Measurements from ENCODE around the gene CEP152. TPM values are rescaled to one million over a fixed set of nuclear protein-coding genes. Genes with fewer than 3 reads are reported as not detected.

The CEP152 gene
- total and polyA plus RNA-seq, 4 donors, result 0.30 to 9.7 (median 3.5) TPM

DNA sequence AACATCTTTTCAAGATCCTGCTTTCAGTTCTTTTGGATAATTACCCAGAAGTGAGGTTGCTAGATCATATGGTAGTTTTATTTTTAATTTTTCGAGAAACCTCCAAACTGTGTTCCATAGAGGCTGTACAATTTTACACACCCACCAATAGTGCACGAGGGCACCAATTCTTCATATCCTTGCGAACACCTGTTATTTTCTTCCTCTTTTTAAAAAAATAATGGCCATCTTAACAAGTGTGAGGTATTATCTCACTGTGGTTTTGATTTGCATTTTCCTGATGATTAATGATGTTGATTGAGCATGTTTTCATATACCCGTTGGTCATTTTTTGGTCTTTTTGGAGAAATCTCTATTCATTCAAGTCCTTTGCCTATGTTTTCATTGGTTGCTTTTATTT lies 17.6 kb upstream of the CEP152 start:
- no peak for TF ChIP-seq TAF1 (conservative IDR thresholded peaks at IDR 0.05)
- TF ChIP-seq EGR1 (IDR thresholded peaks at IDR 0.05; ENCODE audit: low read depth in 2 of 2), result no peak
- TF ChIP-seq JUND (IDR thresholded peaks at IDR 0.05), result no peak
- TF ChIP-seq GABPA (IDR thresholded peaks at IDR 0.05 in 1 of 2, conservative IDR thresholded peaks at IDR 0.05 in 1 of 2), result no peak
- no peak for TF ChIP-seq FOXA2 (IDR thresholded peaks at IDR 0.05)
- no peak for TF ChIP-seq HNF4A (conservative IDR thresholded peaks at IDR 0.05)
- TF ChIP-seq, protein P1, sequence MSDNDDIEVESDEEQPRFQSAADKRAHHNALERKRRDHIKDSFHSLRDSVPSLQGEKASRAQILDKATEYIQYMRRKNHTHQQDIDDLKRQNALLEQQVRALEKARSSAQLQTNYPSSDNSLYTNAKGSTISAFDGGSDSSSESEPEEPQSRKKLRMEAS (IDR thresholded peaks at IDR 0.05), result no peak
- TF ChIP-seq FOXA1 (IDR thresholded peaks at IDR 0.05), result no peak
- TF ChIP-seq, protein P2, sequence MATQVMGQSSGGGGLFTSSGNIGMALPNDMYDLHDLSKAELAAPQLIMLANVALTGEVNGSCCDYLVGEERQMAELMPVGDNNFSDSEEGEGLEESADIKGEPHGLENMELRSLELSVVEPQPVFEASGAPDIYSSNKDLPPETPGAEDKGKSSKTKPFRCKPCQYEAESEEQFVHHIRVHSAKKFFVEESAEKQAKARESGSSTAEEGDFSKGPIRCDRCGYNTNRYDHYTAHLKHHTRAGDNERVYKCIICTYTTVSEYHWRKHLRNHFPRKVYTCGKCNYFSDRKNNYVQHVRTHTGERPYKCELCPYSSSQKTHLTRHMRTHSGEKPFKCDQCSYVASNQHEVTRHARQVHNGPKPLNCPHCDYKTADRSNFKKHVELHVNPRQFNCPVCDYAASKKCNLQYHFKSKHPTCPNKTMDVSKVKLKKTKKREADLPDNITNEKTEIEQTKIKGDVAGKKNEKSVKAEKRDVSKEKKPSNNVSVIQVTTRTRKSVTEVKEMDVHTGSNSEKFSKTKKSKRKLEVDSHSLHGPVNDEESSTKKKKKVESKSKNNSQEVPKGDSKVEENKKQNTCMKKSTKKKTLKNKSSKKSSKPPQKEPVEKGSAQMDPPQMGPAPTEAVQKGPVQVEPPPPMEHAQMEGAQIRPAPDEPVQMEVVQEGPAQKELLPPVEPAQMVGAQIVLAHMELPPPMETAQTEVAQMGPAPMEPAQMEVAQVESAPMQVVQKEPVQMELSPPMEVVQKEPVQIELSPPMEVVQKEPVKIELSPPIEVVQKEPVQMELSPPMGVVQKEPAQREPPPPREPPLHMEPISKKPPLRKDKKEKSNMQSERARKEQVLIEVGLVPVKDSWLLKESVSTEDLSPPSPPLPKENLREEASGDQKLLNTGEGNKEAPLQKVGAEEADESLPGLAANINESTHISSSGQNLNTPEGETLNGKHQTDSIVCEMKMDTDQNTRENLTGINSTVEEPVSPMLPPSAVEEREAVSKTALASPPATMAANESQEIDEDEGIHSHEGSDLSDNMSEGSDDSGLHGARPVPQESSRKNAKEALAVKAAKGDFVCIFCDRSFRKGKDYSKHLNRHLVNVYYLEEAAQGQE (IDR thresholded peaks at IDR 0.05), result no peak
- no peak for TF ChIP-seq CTCF (IDR thresholded peaks at IDR 0.05; ENCODE audit: low read depth, low read length, missing input control)
- no peak for TF ChIP-seq HNF4G (IDR thresholded peaks at IDR 0.05)
- no peak for TF ChIP-seq YY1 (IDR thresholded peaks at IDR 0.05)
- TF ChIP-seq ATF3 (IDR thresholded peaks at IDR 0.05), result no peak
- no peak for TF ChIP-seq SP1 (IDR thresholded peaks at IDR 0.05)
- no peak for TF ChIP-seq RXRA (IDR thresholded peaks at IDR 0.05)
- no peak for TF ChIP-seq ZBTB33 (IDR thresholded peaks at IDR 0.05)
- no peak for TF ChIP-seq NR2F2 (IDR thresholded peaks at IDR 0.05)
- TF ChIP-seq RAD21 (IDR thresholded peaks at IDR 0.05), result no peak
- Histone ChIP-seq H3K4me3 (ENCODE audit: low read depth in 1 of 3, low read length in 3 of 3) (no peak overlapping the region), H3K27me3 (ENCODE audit: control insufficient read depth in 4 of 4, insufficient read depth in 4 of 4, low read length in 3 of 4) (no peaks in the 10 kb centered on the region), H3K9me3 (ENCODE audit: control insufficient read depth in 4 of 4, low read length in 3 of 4) (peaks cover 0 to 2% (median 1%) of the 10 kb centered on the region in 4 donors), H3K4me1 (ENCODE audit: control insufficient read depth in 4 of 4, insufficient read depth in 4 of 4, low read length in 3 of 4) (no peaks in the 10 kb centered on the region), H3K9ac (ENCODE audit: low read depth in 1 of 2, low read length in 2 of 2) (no peak overlapping the region), H3K27ac (ENCODE audit: low read depth in 1 of 2, low read length in 2 of 2) (no peak overlapping the region), H3K36me3 (ENCODE audit: control insufficient read depth in 4 of 4, insufficient read depth in 3 of 4, low read depth in 1 of 4, low read length in 3 of 4) (no peaks in the 10 kb centered on the region)
- no peak for DNase-seq (ENCODE audit: low spot score)
- WGBS, result 75% methylated on average over 4 of the region's 4 CpGs
